ENCODE results near the gene PRKAG2.

The PRKAG2 gene

DNA sequence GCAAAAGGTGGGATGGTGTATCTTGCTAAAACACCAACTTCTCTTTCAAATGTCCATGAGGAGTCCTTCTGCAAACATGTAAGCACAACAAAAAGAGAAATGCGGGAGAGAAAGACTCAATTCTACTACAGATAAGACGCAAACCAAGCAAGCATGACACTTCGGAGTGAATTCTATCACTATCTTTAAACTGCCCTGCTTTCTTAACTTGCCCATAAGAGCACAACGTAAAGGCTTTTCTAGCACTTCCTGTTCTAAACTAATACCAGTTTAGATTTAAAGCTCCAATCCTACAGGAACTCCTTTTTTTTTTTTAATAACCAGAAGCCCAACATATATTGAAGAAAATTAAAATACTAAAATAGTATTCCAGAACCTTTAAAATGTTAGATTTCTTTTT lies 365.6 kb downstream of the PRKAG2 start:
- TF ChIP-seq POLR2A (IDR thresholded peaks at IDR 0.05; ENCODE audit: low read depth, low read length): no peak
- FAIRE-seq (no peak), DNase-seq (ENCODE audit: insufficient read length, low spot score) (no peak)

DNA sequence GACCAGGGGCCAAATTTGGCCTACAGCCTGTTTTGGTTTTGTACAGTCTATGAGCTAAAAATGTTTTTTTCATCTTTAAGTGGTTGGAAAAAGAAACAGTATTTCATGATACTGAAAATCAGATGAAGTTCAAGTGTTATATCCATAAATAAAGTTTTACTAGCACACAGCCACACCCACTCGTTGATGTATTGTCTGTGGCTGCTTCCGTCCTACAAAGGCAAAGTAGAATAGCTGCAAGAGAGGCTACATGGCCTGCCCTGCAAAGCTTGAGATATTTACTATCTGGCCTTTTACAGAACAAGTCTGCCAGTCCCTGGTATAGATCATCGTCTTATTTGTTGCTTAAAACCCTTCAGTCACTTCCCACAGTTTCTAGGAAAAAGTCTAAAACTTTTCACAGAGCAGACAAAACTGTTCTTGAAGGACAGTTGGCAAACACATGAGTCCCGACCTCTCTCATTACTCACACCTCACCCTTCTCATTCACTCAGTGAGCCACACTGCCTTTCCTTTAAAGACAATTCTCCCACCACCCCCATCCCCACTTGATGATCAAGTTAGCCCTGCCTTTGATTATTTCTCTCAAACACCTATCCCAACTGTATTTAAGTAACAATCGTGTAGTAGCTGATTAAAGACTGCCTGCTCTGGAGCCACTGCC lies 367.1 kb downstream of the PRKAG2 start:
- TF ChIP-seq POLR2A (IDR thresholded peaks at IDR 0.05; ENCODE audit: low read depth, low read length): no peak
- no peak for FAIRE-seq
- DNase-seq (ENCODE audit: insufficient read length, low spot score): no peak

DNA sequence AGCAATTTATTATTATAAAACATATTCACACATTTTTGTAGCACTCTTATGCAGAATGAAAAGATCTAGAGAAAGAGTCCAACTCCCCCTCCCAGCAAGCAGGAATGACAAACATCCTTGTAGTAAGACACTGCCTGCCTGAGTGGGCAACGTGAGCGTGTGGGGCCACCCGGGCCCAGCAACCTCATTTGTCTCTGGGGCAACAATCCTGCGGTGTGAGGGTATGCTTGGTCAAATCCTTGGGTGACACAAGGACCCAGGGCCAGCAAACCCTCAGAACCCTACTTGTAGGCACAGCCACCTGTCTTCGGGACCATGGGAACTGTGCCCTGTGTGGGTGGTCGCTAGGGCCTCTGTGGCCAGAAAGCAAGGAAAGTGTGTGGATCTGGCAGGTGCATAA lies 367.9 kb downstream of the PRKAG2 start:
- no peak for FAIRE-seq
- no peak for DNase-seq (ENCODE audit: insufficient read length, low spot score)
- TF ChIP-seq POLR2A (IDR thresholded peaks at IDR 0.05; ENCODE audit: low read depth, low read length): no peak

DNA sequence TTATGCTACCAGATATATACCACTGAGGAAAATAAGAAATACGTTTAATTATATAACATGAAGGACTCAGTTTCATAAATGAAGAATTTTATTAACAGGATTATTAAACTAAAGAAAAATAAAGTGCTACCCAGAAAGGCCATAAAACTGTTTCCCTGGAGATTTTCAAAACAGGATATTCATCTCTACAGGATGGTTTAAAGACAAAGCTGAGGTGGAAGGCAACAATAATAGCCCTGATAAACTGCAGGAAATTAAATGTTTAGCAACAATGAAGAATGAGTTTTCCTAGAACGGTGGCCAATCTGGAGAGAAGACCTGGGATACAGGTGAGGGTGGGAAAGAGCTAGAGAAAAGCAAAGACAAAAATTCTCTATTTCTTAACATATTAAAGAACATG lies 369.1 kb downstream of the PRKAG2 start:
- no peak for FAIRE-seq
- no peak for TF ChIP-seq POLR2A (IDR thresholded peaks at IDR 0.05; ENCODE audit: low read depth, low read length)
- DNase-seq (ENCODE audit: insufficient read length, low spot score): no peak

DNA sequence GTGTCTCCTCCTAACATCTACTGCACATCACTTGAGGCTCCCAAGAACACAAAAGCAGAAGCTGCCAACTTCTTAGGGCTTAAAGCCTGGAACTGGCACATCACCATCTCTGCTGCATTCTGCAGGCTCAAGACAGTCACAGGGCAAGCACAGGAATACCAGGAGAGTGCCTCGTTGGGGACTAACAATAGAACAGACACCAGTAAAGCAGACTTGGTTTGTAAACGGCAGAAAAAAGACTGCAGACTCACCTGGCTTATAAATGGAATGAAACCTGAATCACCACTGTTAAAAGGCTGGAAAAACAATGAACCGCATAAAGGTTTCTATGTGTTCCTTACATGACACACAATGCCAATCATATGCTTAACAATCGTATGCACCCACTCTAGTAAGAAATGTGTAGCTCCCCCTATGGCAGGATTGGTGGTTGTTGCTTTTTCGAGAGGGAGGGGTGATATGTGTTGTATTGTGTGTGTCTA lies 370.0 kb downstream of the PRKAG2 start:
- no peak for TF ChIP-seq POLR2A (IDR thresholded peaks at IDR 0.05; ENCODE audit: low read depth, low read length)
- DNase-seq (ENCODE audit: insufficient read length, low spot score) (no peak), FAIRE-seq (no peak)

All from H54 (cell line).